PFSK-1 (cell line): Measurements from ENCODE around the gene CCSER1.

Source experiments
- FOXP2 ChIP-seq: optimal IDR thresholded peaks from 2 replicates; pipeline ENCODE3; 2011; ENCODE audit warnings: borderline replicate concordance, control low read depth, inconsistent platforms; ENCODE audit not compliant: insufficient read depth; ENCODE audit errors: extremely low read length, extremely low read depth
- POLR2AphosphoS5 ChIP-seq: IDR thresholded peaks from 2 replicates; pipeline ENCODE4 v1.6.1; 2012; ENCODE audit warnings: low read depth, mild to moderate bottlenecking, control low read depth, low read length, moderate library complexity
- SIN3A ChIP-seq: IDR thresholded peaks from 2 replicates; pipeline ENCODE4 v1.6.1; 2012; ENCODE audit warnings: mild to moderate bottlenecking, low read length, moderate library complexity, borderline replicate concordance; ENCODE audit not compliant: insufficient read depth
- TAF1 ChIP-seq: IDR thresholded peaks from 2 replicates; pipeline ENCODE4 v1.6.1; 2012; ENCODE audit warnings: low read length, control low read depth, borderline replicate concordance; ENCODE audit not compliant: insufficient read depth
- TF ChIP-seq, protein P1 (sequence below), 2 experiments: IDR thresholded peaks; 2 replicates each; pipeline versions ENCODE4 v1.6.1 to v1.8.0; 2011 to 2012; ENCODE audit warnings: low read depth in 2 of 2, low read length in 2 of 2, control low read depth in 1 of 2, inconsistent platforms in 1 of 2, mild to moderate bottlenecking in 1 of 2, moderate library complexity in 1 of 2; ENCODE audit not compliant: insufficient read depth in 1 of 2

The CCSER1 gene

GRCh38 chr4:90127706-90128345, 632 bp downstream of the CCSER1 start:
- TF ChIP-seq POLR2AphosphoS5 (no peak), FOXP2 (no peak), TAF1 (no peak), SIN3A (no peak)
- TF ChIP-seq, protein P1, sequence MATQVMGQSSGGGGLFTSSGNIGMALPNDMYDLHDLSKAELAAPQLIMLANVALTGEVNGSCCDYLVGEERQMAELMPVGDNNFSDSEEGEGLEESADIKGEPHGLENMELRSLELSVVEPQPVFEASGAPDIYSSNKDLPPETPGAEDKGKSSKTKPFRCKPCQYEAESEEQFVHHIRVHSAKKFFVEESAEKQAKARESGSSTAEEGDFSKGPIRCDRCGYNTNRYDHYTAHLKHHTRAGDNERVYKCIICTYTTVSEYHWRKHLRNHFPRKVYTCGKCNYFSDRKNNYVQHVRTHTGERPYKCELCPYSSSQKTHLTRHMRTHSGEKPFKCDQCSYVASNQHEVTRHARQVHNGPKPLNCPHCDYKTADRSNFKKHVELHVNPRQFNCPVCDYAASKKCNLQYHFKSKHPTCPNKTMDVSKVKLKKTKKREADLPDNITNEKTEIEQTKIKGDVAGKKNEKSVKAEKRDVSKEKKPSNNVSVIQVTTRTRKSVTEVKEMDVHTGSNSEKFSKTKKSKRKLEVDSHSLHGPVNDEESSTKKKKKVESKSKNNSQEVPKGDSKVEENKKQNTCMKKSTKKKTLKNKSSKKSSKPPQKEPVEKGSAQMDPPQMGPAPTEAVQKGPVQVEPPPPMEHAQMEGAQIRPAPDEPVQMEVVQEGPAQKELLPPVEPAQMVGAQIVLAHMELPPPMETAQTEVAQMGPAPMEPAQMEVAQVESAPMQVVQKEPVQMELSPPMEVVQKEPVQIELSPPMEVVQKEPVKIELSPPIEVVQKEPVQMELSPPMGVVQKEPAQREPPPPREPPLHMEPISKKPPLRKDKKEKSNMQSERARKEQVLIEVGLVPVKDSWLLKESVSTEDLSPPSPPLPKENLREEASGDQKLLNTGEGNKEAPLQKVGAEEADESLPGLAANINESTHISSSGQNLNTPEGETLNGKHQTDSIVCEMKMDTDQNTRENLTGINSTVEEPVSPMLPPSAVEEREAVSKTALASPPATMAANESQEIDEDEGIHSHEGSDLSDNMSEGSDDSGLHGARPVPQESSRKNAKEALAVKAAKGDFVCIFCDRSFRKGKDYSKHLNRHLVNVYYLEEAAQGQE (IDR thresholded peaks at IDR 0.05; ENCODE audit: insufficient read depth in 1 of 2, low read depth in 2 of 2, low read length in 2 of 2): no peak

GRCh38 chr4:90128961-90129495, 1.8 kb downstream of the CCSER1 start:
- TF ChIP-seq, protein P1 (IDR thresholded peaks at IDR 0.05; ENCODE audit: insufficient read depth in 1 of 2, low read depth in 2 of 2, low read length in 2 of 2): no peak
- TF ChIP-seq POLR2AphosphoS5: no peak
- TF ChIP-seq TAF1: no peak
- TF ChIP-seq SIN3A: no peak
- no peak for TF ChIP-seq FOXP2

GRCh38 chr4:90130076-90130475, 2.9 kb downstream of the CCSER1 start:
- TF ChIP-seq, protein P1 (IDR thresholded peaks at IDR 0.05; ENCODE audit: insufficient read depth in 1 of 2, low read depth in 2 of 2, low read length in 2 of 2): no peak
- no peak for TF ChIP-seq SIN3A
- TF ChIP-seq TAF1: no peak
- no peak for TF ChIP-seq POLR2AphosphoS5
- no peak for TF ChIP-seq FOXP2

GRCh38 chr4:90137555-90137954, 10.4 kb downstream of the CCSER1 start:
- TF ChIP-seq FOXP2 (no peak), TAF1 (no peak), POLR2AphosphoS5 (no peak), SIN3A (no peak)
- TF ChIP-seq, protein P1 (IDR thresholded peaks at IDR 0.05; ENCODE audit: insufficient read depth in 1 of 2, low read depth in 2 of 2, low read length in 2 of 2): peak; percentile 91 to 97

DNA sequence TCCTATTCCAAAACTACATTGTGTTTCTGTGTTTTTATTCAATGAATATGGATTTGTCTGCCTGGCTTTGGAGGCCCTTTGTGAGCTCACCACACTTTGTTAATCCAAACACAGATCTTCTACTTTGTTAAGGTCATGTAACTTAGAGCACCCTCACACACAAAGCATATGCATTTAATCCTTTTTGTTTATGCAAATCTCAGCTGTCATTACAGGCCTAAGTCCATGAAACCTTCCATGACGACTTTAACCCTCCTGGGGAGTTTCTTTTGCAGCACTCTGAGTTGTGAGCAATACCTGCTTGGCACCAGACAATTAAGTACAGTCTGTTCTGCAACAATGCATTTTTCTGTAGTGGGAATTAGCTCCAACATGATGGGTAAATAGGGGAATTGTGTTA, 14.9 kb downstream of the CCSER1 start:
- TF ChIP-seq TAF1: no peak
- no peak for TF ChIP-seq POLR2AphosphoS5
- TF ChIP-seq, protein P1 (IDR thresholded peaks at IDR 0.05; ENCODE audit: insufficient read depth in 1 of 2, low read depth in 2 of 2, low read length in 2 of 2): no peak
- TF ChIP-seq SIN3A: no peak
